NCI-H1694 (cell line): ENCODE data around the gene LTBP4.
"Not testable (repeated sequence)": the region's sequence is repeated elsewhere in the genome, so short reads cannot be mapped to it uniquely, and the experiment has no call there.

Source experiments
- DNase-seq: peaks from one replicate; lab custom pipeline; 2025; lab: John Stamatoyannopoulos, UW

The LTBP4 gene

DNA sequence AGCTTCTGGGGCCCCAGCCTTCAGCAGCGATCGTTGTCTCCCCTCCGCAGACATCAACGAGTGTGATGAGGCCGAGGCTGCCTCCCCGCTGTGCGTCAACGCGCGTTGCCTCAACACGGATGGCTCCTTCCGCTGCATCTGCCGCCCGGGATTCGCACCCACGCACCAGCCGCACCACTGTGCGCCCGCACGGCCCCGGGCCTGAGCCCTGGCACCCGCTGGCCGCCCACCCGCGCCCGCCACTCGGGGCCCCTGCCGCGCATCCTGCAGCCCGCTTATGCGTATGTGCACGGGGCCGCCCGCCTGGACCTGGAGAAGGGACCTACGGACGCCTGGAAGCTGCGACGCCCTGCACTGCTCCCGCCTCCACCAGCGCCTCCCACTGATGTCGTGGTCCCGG lies 28.2 kb downstream of the LTBP4 start:
- DNase-seq: no peak

GRCh38 chr19:40630571-40631160 lies 29.5 kb downstream of the LTBP4 start:
- DNase-seq: no peak

GRCh38 chr19:40632311-40633036 lies 31.3 kb downstream of the LTBP4 start:
- no peak for DNase-seq

DNA sequence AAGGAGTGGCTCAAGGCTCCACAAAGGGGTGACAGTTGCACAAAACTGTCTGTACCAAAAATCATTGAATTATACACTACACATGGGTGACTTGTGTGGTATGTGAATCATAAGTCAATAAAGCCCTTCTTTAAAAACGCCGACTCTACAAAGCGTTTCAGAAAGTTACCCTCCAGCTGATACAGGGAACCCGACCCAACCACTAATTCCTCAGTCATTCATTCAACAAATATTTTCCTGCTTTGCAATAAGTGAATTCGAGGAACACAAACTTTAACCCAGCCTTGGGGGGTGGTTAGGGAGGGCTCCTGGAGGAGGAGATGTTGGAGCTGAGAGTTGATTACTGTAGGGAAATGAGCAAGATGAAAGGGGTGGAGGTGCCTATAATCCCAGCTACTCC lies 32.0 kb downstream of the LTBP4 start:
- no peak for DNase-seq

GRCh38 chr19:40638327-40638726 lies 37.2 kb downstream of the LTBP4 start:
- no peak for DNase-seq

GRCh38 chr19:40639638-40639982 lies 38.4 kb downstream of the LTBP4 start:
- no peak for DNase-seq

DNA sequence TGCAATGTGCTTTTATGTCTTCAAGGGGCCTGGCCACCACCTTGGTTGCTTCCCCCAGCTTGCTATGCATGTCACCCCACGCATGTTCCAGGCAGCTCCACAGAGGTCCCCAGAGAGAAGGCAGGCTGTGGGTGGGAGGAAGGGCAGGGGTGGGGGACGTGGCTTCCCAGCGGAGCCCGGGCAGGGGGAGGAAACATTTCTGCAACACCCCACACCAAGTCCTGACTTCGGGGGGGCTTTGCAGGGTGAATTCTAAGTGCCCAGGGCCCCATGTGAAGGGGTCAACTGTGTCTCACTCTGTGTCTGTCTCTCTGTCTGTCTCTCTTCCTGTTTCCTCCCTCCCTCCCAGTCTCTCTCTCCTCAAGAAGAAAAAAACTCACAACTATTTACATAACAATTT lies 39.6 kb downstream of the LTBP4 start:
- DNase-seq: no peak

DNA sequence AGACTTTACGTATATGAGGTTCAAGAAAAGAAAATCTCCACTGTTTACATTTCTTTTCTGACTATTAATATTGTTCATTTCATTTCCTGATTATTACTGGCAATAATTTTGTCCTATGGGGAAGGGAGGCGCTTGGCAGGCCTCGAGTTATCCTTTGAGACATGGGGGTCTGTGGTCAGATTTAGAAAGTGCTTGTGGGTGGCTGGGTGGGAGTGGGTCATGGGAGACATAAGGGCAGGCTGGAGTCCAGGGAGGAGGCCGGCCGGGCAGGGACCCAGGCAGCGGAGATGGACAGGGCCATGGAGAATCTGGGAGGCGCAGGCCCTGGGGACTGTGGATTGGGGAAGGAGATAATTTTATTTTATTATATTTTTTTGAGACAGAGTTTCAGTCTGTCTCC lies 40.1 kb downstream of the LTBP4 start:
- DNase-seq: no peak

- DNase-seq: no peak
Observed at GRCh38 chr19:40642051-40642706, 41.0 kb downstream of the LTBP4 start.

DNA sequence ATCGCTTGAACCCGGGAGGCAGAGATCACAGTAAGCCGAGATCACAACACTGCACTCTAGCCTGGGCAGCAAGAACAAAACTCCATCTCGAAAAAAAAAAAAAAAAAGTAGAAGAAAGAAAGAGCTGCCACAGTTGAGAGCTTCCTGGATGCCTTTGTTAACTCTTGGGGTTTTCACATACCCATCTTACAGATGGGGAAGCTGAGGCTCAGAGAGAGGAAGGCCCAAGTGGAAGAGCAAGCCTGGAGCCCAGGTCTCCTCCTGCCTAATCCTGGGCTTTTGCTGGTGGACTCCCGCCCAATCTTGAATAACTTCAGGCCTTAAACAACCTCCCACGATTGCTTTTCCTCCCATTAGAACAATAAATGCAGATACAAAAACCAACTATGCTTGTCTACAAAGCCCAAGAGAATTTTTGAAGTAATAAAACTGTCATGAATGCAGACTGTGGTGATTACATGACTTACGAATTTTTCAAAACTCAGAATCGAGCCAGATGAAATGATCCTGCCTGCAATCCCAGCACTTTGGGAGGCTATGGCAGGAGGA lies 41.7 kb downstream of the LTBP4 start:
- no peak for DNase-seq

- no peak for DNase-seq
Observed at GRCh38 chr19:40646743-40647254, 45.6 kb downstream of the LTBP4 start.

DNA sequence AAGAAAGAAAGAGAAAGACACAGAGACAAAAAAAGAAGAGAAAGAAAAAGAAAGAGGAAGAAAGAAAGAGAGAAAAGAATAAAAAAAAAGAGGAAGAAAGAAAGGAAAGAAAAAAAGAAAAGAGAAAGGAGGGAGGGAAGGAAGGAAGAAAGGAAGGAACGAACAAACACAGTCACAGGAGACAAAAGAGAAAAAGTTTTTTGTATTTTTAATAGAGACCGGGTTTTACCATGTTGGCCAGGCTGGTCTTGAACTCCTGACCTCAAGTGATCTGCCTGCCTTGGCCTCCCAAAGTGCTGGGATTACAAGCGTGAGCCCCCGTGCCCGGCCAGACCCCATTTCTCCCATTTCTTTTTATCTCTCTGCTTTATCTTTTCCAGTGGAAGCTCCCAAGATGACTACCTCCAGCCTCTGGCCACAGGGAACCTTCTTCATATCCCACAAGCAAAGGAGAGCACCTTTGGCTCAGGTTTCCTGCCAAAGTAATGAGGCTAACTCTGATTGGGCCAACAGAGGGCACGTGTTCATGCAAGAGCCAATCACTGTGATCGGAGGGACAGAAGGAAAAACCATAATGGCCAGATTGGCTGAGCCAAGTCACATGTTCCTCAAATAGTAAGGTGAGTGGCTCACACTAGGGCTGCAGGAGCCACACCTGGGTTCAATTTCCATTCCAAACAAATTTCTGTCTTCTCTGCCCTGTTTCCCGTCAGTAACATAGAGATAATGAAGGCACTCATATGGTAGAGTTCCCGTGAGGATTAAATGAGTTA lies 48.9 kb downstream of the LTBP4 start:
- DNase-seq: not testable (repeated sequence)

DNA sequence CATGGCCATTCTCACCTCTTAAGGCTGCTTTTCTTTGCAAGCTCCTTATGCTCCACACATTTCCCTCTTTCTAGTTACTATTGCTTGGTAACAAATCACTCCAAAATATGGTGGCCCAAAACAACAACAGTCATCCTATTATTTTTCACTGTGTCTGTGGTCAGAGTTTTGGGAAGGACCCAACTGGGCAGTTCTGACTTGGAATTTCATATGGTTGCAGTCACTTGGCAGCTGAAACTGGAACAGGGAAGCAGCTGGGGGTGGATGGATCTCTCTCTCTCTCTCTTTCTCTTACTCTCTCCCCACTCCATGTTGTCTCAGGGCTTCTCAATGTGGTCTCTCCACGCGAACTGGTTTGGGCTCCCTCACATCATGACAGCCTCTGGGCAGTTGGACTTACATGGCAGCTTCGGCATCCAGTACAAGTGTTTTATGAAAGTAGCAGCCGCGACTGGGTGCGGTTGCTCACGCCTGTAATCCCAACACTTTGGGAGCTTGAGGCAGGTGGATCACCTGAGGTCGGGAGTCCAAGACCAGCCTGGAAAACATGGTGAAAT lies 49.7 kb downstream of the LTBP4 start:
- no peak for DNase-seq

GRCh38 chr19:40652303-40652702 lies 51.1 kb downstream of the LTBP4 start:
- not testable (repeated sequence) for DNase-seq

- not testable (repeated sequence) for DNase-seq
Observed at GRCh38 chr19:40655684-40656083, 54.5 kb downstream of the LTBP4 start.

DNA sequence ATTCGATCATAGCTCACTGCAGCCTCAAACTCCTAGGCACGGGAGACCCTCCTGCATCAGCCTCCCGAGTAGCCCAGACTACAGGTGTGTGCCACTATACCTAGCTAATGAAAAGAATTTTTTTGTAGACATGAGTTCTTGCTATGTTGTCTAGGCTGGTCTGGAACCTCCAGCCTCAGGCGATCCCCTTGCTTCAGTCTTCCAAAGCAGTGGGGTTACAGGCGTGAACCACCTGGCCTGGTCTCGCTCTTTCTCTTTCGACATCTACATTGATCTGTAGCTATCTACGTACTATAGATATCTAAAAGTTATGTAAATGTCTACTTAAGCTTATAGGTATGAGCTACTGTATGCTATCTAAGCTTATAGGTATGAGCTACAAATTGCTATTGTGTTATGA lies 56.9 kb downstream of the LTBP4 start:
- no peak for DNase-seq

GRCh38 chr19:40659116-40659515 lies 57.9 kb downstream of the LTBP4 start:
- DNase-seq: no peak

DNA sequence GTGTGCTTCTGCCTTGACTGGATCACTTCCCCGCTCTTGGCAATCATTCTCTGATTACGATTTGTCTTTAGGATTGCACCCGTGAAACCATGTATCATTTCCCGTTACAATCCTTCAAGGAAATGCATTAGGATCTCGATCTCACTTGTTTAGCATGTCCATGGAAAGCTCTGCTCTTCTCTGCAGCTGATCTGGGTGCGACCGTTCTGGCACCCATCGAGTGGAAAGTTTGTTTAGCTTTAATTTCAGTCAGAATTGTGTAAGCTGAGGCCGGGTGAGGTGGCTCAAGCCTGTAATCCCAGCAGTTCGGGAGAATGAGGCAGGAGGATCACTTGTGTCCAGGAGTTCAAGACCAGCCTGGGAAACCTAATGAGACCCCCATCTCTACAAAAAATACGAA lies 58.4 kb downstream of the LTBP4 start:
- no peak for DNase-seq

GRCh38 chr19:40661616-40662015 lies 60.4 kb downstream of the LTBP4 start:
- DNase-seq: no peak

DNA sequence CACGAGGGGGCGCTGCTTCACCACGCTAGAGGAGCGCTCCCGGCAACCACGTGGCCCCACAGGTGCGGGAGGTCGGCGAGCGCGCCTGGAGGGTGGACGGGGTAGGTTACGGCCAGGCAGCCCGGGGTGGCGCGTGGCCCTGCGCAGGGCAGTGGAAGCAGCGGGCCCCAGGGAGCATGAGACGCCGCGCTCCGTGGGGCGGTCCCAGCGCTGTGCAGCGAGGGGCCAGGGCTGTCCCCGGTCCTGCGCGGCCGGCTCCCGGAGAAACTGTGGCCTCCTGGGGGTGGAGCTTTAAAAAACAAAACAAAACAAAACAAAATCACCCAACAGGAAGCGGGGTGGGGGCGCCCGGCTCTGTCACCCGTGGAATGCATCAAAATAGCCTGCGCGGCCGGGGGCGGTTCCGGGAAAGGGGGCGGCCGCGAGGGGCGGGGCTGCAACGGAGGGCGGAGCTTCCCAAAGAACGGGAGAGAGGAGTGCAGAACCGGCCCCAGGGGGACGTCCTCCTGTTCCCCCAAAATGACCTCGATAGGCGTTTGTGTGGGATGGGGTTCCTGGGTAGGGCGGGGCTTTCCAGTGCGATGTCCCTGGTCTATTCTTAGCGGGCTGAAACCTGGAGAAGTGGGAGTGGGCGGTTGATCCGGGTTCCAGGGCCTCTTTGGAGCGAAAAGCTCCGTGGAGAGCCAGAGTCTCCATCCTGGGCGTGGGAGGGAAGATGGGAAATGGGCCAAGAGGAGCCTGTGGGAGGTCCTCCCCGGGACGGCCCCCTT lies 61.9 kb downstream of the LTBP4 start:
- DNase-seq: peak; percentile 83
